ENCODE measurements around the gene CELF2. TPM values are rescaled to one million over a fixed set of nuclear protein-coding genes. Genes with fewer than 3 reads are reported as not detected.

CELF2 gene
- total RNA-seq, 1 donor from 2014 or later = 14.4 TPM

GRCh38 chr10:11280187-11280932 lies 262.7 kb downstream of the CELF2 start:
- Mint-ChIP-seq H3K9me3 (no peaks in the 10 kb centered on the region), H3K27me3 (peaks cover 22% of the 10 kb centered on the region), H3K36me3 (no peaks in the 10 kb centered on the region), H3K4me3 (no peak overlapping the region), H3K4me1 (ENCODE audit: unreplicated experiment) (peaks cover 8% of the 10 kb centered on the region), H3K27ac (no peak overlapping the region)
- no peak for DNase-seq (ENCODE audit: extremely low spot score, unreplicated experiment)
- no peak for TF ChIP-seq CTCF (conservative IDR thresholded peaks at IDR 0.05)

- Mint-ChIP-seq H3K9me3 (no peaks in the 10 kb centered on the region), H3K27ac (no peak overlapping the region), H3K4me3 (no peak overlapping the region), H3K4me1 (ENCODE audit: unreplicated experiment) (peaks cover 5% of the 10 kb centered on the region), H3K36me3 (no peaks in the 10 kb centered on the region), H3K27me3 (peaks cover 12% of the 10 kb centered on the region)
- DNase-seq (ENCODE audit: extremely low spot score, unreplicated experiment) = no peak
- no peak for TF ChIP-seq CTCF (conservative IDR thresholded peaks at IDR 0.05)
Measured at GRCh38 chr10:11282156-11282555, 264.5 kb downstream of the CELF2 start.

- Mint-ChIP-seq H3K36me3 (no peaks in the 10 kb centered on the region), H3K9me3 (no peaks in the 10 kb centered on the region)
- no peak for DNase-seq (ENCODE audit: extremely low spot score, unreplicated experiment)
Measured at GRCh38 chr10:11282661-11283060, 265.0 kb downstream of the CELF2 start.

GRCh38 chr10:11284291-11285085 lies 266.8 kb downstream of the CELF2 start:
- Mint-ChIP-seq H3K27ac (no peak overlapping the region), H3K27me3 (peaks cover 3% of the 10 kb centered on the region), H3K4me3 (no peak overlapping the region), H3K9me3 (no peaks in the 10 kb centered on the region), H3K36me3 (no peaks in the 10 kb centered on the region), H3K4me1 (ENCODE audit: unreplicated experiment) (no peaks in the 10 kb centered on the region)
- DNase-seq (ENCODE audit: extremely low spot score, unreplicated experiment) = no peak
- no peak for TF ChIP-seq CTCF (conservative IDR thresholded peaks at IDR 0.05)

More at GRCh38 chr10:11282661-11283060, 265.0 kb downstream of the CELF2 start:
- H3K27me3 Mint-ChIP-seq = peaks cover 7% of the 10 kb centered on the region
- H3K4me3 Mint-ChIP-seq = no peak overlapping the region
- TF ChIP-seq CTCF (conservative IDR thresholded peaks at IDR 0.05) = no peak
- H3K27ac Mint-ChIP-seq = no peak overlapping the region
- H3K4me1 Mint-ChIP-seq (ENCODE audit: unreplicated experiment) = peaks cover 5% of the 10 kb centered on the region

- Mint-ChIP-seq H3K36me3 (no peaks in the 10 kb centered on the region), H3K4me3 (no peak overlapping the region), H3K27ac (no peak overlapping the region), H3K9me3 (no peaks in the 10 kb centered on the region), H3K4me1 (ENCODE audit: unreplicated experiment) (no peaks in the 10 kb centered on the region), H3K27me3 (no peaks in the 10 kb centered on the region)
- peak; percentile 15 for TF ChIP-seq CTCF (conservative IDR thresholded peaks at IDR 0.05)
- DNase-seq (ENCODE audit: extremely low spot score, unreplicated experiment) = no peak
Measured at GRCh38 chr10:11285171-11285570, 267.5 kb downstream of the CELF2 start.

Data from type B pancreatic cell (in vitro differentiated cells).